HG03103 (cell line): ENCODE data around the gene PCDHGA11.
"Not testable (repeated sequence)": the region's sequence is repeated elsewhere in the genome, so short reads cannot be mapped to it uniquely, and the experiment has no call there.

Source experiments
- ATAC-seq: cut with Tn5 transposase; IDR thresholded peaks from one replicate; pipeline ENCODE4 v1.9.1; 2021; ENCODE audit warnings: low read depth; ENCODE audit not compliant: unreplicated experiment

The PCDHGA11 gene

GRCh38 chr5:141397756-141398551 is 22.9 kb upstream of the PCDHGA11 start, which contains the start of gene PCDHGB5:
PCDHGB5 (plus strand) TSS chr5:141397947; CDS start chr5:141398128, 181 bp downstream.
- peak; percentile 94 for ATAC-seq

- ATAC-seq: no peak
Measured at GRCh38 chr5:141398608-141399007, 22.2 kb upstream of the PCDHGA11 start.

- no peak for ATAC-seq
Measured at GRCh38 chr5:141399555-141400258, 21.1 kb upstream of the PCDHGA11 start.

- ATAC-seq: no peak
Measured at GRCh38 chr5:141402553-141403243, 18.2 kb upstream of the PCDHGA11 start, which contains the start of gene PCDHGA9. PCDHGA9 (plus strand) TSS chr5:141402778; CDS start chr5:141402953, 175 bp downstream.

GRCh38 chr5:141403387-141403786 is 17.5 kb upstream of the PCDHGA11 start:
- no peak for ATAC-seq

- not testable (repeated sequence) for ATAC-seq
Measured at GRCh38 chr5:141407790-141408505, 12.9 kb upstream of the PCDHGA11 start, which contains the start of gene PCDHGB6. PCDHGB6 (plus strand) TSS chr5:141408021; CDS start chr5:141408203, 182 bp downstream.

- no peak for ATAC-seq
Measured at GRCh38 chr5:141409598-141410306, 11.1 kb upstream of the PCDHGA11 start.

GRCh38 chr5:141411575-141411974 is 9.3 kb upstream of the PCDHGA11 start:
- no peak for ATAC-seq

GRCh38 chr5:141412854-141413539 is 7.9 kb upstream of the PCDHGA11 start, which contains the start of gene PCDHGA10:
PCDHGA10 (plus strand) TSS chr5:141412987; CDS start chr5:141413176, 189 bp downstream.
- peak; percentile 46 for ATAC-seq

GRCh38 chr5:141413540-141414069 is 7.2 kb upstream of the PCDHGA11 start:
- ATAC-seq: no peak

- ATAC-seq: not testable (repeated sequence)
Measured at GRCh38 chr5:141414548-141415274, 6.1 kb upstream of the PCDHGA11 start.

GRCh38 chr5:141415275-141415618 is 5.6 kb upstream of the PCDHGA11 start:
- ATAC-seq: not testable (repeated sequence)

GRCh38 chr5:141417494-141418172 is 3.2 kb upstream of the PCDHGA11 start, which contains the start of gene PCDHGB7:
PCDHGB7 (plus strand) TSS chr5:141417677; CDS start chr5:141417860, 183 bp downstream.
- peak; percentile 80 for ATAC-seq

- ATAC-seq: no peak
Measured at GRCh38 chr5:141419074-141419880, 1.6 kb upstream of the PCDHGA11 start.

- ATAC-seq: no peak
Measured at GRCh38 chr5:141421489-141421855, 621 bp downstream of the PCDHGA11 start.

- no peak for ATAC-seq
Measured at GRCh38 chr5:141422742-141423291, 2.0 kb downstream of the PCDHGA11 start.
